Activated CD4-positive, alpha-beta T cell treated with anti-CD3 and anti-CD28 coated beads, Interleukin-2, amount 10 ng/mL, durations not matched to agents 7 days and 5 days (primary cell): ENCODE results near the gene PUS10. TPM values are rescaled to one million over a fixed set of nuclear protein-coding genes. Genes with fewer than 3 reads are reported as not detected.
A peak's percentile ranks its signal among the peaks of the same experiment; 100 is the strongest.
"Not testable (repeated sequence)": the region's sequence is repeated elsewhere in the genome, so short reads cannot be mapped to it uniquely, and the experiment has no call there.

ENCODE experiments used
- CTCF ChIA-PET: fragments of 350-600 bp; sonication (Branson Sonifier 250); formaldehyde crosslinking; loops from one replicate; lab custom pipeline; 2021; ENCODE audit warnings: antibody characterized with exemption; lab: Charles Lee
- POLR2A ChIA-PET: fragments of 350-600 bp; sonication (Branson Sonifier 250); formaldehyde crosslinking; loops from one replicate; lab custom pipeline; 2021; ENCODE audit warnings: antibody characterized with exemption; lab: Charles Lee
- DNase-seq: peaks from one replicate; pipeline ENCODE4 v3.0.0-alpha.2; 2020
- H3K27ac Mint-ChIP-seq: one replicate; pipeline ENCODE4 v1.8.0; 2021; ENCODE audit warnings: mild to moderate bottlenecking, moderate library complexity, mixed read lengths
- H3K27me3 Mint-ChIP-seq: one replicate; pipeline ENCODE4 v1.8.0; 2021; ENCODE audit warnings: mixed read lengths
- H3K36me3 Mint-ChIP-seq: one replicate; pipeline ENCODE4 v1.8.0; 2021; ENCODE audit warnings: low read depth, mixed read lengths
- H3K4me1 Mint-ChIP-seq: one replicate; pipeline ENCODE4 v1.8.0; 2021; ENCODE audit warnings: mixed read lengths
- H3K4me3 Mint-ChIP-seq: one replicate; pipeline ENCODE4 v1.8.0; 2021; ENCODE audit warnings: mild to moderate bottlenecking, moderate library complexity, mixed read lengths
- H3K9me3 Mint-ChIP-seq: one replicate; pipeline ENCODE4 v1.8.0; 2021; ENCODE audit warnings: mixed read lengths
- total RNA-seq, 2 experiments: library from RNA; stranded (reverse); gene quantifications; one replicate each; pipeline ENCODE4 v1.2.3, GENCODE V29; 2021

The PUS10 gene
- total RNA-seq, 2 experiments from 2014 or later: 5.7 to 8.8 TPM

DNA sequence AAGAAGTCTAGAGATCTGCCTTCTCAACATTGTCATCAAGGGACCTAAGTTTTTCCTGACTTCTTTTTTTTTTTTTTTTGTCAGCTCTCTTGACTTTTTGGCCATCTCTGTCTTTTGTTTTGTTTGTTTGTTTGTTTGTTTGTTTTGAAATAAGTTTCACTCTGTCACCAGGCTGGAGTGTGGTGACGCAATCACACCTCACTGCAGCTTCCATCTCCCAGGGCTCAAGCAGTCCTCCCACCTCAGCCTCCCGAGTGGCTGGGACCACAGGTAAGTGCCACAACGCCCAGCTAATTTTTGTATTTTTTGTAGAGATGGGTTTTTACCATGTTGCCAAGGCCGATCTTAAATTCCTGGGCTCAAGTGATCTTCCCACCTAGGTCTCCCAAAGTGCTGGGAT is 5.6 kb upstream of the PUS10 start:
- Mint-ChIP-seq H3K27ac (no peak overlapping the region), H3K4me3 (no peak overlapping the region), H3K36me3 (peaks cover 41% of the 10 kb centered on the region), H3K4me1 (peaks cover 33% of the 10 kb centered on the region), H3K27me3 (no peaks in the 10 kb centered on the region), H3K9me3 (peaks cover 4% of the 10 kb centered on the region)
- DNase-seq: no peak
- ChIA-PET POLR2A (no interaction called here), CTCF (no interaction called here)

DNA sequence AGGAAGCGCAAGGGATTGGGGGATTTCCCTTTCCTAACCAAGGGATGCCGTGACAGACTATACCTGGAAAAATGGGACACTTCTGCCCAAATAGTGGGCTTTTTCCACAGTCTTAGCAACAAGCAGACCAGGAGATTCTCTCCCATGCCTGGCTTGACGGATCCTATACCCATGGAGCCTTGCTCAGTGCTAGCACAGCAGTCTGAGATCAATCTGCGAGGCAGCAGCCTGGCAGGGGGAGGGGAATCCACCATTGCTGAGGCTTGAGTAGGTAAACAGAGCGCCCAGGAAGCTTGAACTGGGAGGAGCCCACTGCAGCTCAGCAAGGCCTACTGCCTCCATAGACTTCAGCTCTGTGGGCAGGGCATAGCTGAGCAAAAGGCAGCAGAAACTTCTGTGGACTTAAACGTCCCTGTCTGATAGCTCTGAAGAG is 3.2 kb upstream of the PUS10 start:
- no peak for DNase-seq
- POLR2A ChIA-PET: no interaction called here
- no peak overlapping the region for H3K4me3 Mint-ChIP-seq

GRCh38 chr2:61018798-61019197 is 743 bp upstream of the PUS10 start:
- Mint-ChIP-seq H3K27me3 (no peaks in the 10 kb centered on the region), H3K27ac (peak overlapping the region; percentile 97), H3K4me1 (peaks cover 43% of the 10 kb centered on the region), H3K36me3 (peaks cover 27% of the 10 kb centered on the region), H3K4me3 (peak overlapping the region; percentile 97), H3K9me3 (peaks cover 4% of the 10 kb centered on the region)
- DNase-seq: no peak
- POLR2A ChIA-PET: no interaction called here
- CTCF ChIA-PET: no interaction called here

More for the DNA sequence above, 3.2 kb upstream of the PUS10 start:
- H3K9me3 Mint-ChIP-seq: peaks cover 4% of the 10 kb centered on the region
- CTCF ChIA-PET: interaction anchor here (1.1 to 1.7 kb wide), 2 partner anchors 9 to 13 kb away, joined by 3 read pairs; no protein-coding TSS in a partner anchor
- H3K27me3 Mint-ChIP-seq: no peaks in the 10 kb centered on the region
- H3K4me1 Mint-ChIP-seq: peaks cover 39% of the 10 kb centered on the region
- peaks cover 33% of the 10 kb centered on the region for H3K36me3 Mint-ChIP-seq
- H3K27ac Mint-ChIP-seq: no peak overlapping the region

DNA sequence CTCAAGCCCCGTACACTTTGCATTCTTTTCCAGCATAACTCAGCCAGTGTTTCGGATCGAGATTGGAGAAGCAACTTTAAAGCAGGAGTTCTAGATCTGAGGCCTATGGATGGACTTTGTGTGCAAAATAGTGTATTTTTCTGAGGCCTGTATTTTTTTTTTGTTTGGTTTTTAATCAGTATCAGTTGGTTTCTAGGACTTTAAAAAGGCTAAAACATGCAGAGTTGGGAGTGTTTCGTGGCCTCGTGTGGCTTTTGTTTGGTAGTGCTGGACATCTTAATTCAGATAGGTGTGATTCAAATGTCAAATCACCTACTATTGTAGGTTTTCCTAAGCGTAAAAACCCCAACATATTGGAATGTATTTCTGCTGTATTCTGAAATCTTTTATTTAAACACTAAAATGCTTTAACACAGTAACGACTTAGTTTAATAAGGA is 282 bp upstream of the PUS10 start:
- Mint-ChIP-seq H3K4me3 (peak overlapping the region; percentile 97), H3K4me1 (peaks cover 45% of the 10 kb centered on the region), H3K27ac (peak overlapping the region; percentile 97), H3K36me3 (peaks cover 24% of the 10 kb centered on the region), H3K9me3 (peaks cover 4% of the 10 kb centered on the region), H3K27me3 (no peaks in the 10 kb centered on the region)
- DNase-seq: no peak
- POLR2A ChIA-PET: no interaction called here
- CTCF ChIA-PET: no interaction called here

- Mint-ChIP-seq H3K9me3 (peaks cover under 1% of the 10 kb centered on the region), H3K4me3 (peak overlapping the region; percentile 97), H3K27me3 (no peaks in the 10 kb centered on the region), H3K27ac (peak overlapping the region; percentile 97), H3K4me1 (peaks cover 50% of the 10 kb centered on the region), H3K36me3 (peaks cover 18% of the 10 kb centered on the region)
- CTCF ChIA-PET: no interaction called here
- DNase-seq: peak; percentile 82
- POLR2A ChIA-PET: interaction anchor here (0.5 to 1.0 kb wide), 2 partner anchors 11 to 177 kb away, joined by 3 read pairs; no protein-coding TSS in a partner anchor
These were observed 976 bp downstream of the PUS10 start for GRCh38 chr2:61017003-61017555.

DNA sequence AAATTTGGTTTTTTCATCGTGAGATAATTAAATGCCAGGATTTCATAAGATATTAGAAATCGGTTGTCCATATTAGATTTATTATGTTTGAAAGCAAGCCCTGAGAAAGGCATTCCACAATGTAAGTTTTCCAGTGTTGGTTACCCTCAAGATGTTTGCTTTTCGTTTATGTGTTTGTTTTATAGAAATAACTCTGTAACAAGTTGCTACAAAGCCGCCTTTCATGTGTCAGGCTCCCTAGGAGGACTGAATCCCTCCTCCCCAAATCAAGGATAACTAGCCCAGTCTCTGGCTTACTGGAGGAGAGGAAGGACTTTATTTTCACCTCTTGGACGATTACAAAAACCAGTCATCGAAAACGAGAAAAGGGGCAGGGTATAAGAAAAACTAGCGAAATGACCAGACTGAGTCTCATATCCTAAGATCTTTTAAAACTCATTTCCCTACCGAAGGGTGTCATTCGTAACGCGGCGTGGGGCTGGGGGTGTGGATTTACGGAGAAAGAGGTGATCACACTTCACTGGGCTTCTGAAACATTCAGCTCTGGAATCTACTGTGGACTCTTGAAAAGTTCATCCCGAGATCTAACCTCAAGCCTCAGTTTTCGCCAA is 1.6 kb downstream of the PUS10 start:
- peaks cover 45% of the 10 kb centered on the region for H3K4me1 Mint-ChIP-seq
- H3K27ac Mint-ChIP-seq: peak overlapping the region; percentile 97
- H3K9me3 Mint-ChIP-seq: no peaks in the 10 kb centered on the region
- H3K4me3 Mint-ChIP-seq: peak overlapping the region; percentile 97
- H3K36me3 Mint-ChIP-seq: peaks cover 12% of the 10 kb centered on the region
- DNase-seq: no peak
- ChIA-PET POLR2A (interaction anchor here (1.0 kb wide), 1 partner anchor 11 kb away, joined by 3 read pairs; no protein-coding TSS in a partner anchor), CTCF (no interaction called here)
- no peaks in the 10 kb centered on the region for H3K27me3 Mint-ChIP-seq

GRCh38 chr2:61015976-61016375 is 2.1 kb downstream of the PUS10 start:
- no peak for DNase-seq
- Mint-ChIP-seq H3K27me3 (no peaks in the 10 kb centered on the region), H3K36me3 (peaks cover 7% of the 10 kb centered on the region), H3K9me3 (no peaks in the 10 kb centered on the region), H3K27ac (no peak overlapping the region), H3K4me1 (peaks cover 42% of the 10 kb centered on the region), H3K4me3 (peak overlapping the region; percentile 97)
- POLR2A ChIA-PET: no interaction called here
- CTCF ChIA-PET: no interaction called here

- peaks cover 1% of the 10 kb centered on the region for H3K36me3 Mint-ChIP-seq
- H3K9me3 Mint-ChIP-seq: no peaks in the 10 kb centered on the region
- POLR2A ChIA-PET: no interaction called here
- H3K4me1 Mint-ChIP-seq: peaks cover 37% of the 10 kb centered on the region
- no peak overlapping the region for H3K27ac Mint-ChIP-seq
- CTCF ChIA-PET: interaction anchor here (0.6 kb wide), 1 partner anchor 18 kb away, joined by 3 read pairs; no protein-coding TSS in a partner anchor
- DNase-seq: no peak
- H3K27me3 Mint-ChIP-seq: no peaks in the 10 kb centered on the region
- H3K4me3 Mint-ChIP-seq: no peak overlapping the region
These were observed 3.3 kb downstream of the PUS10 start for GRCh38 chr2:61014763-61015162.

GRCh38 chr2:61013382-61013781 is 4.7 kb downstream of the PUS10 start:
- H3K27ac Mint-ChIP-seq: no peak overlapping the region
- POLR2A ChIA-PET: no interaction called here

GRCh38 chr2:61012303-61012702 is 5.8 kb downstream of the PUS10 start:
- H3K4me1 Mint-ChIP-seq: peaks cover 26% of the 10 kb centered on the region
- H3K36me3 Mint-ChIP-seq, H3K27ac Mint-ChIP-seq, DNase-seq, H3K9me3 Mint-ChIP-seq, POLR2A ChIA-PET, H3K27me3 Mint-ChIP-seq, H3K4me3 Mint-ChIP-seq: not testable (repeated sequence)
- CTCF ChIA-PET: interaction anchor here (0.6 kb wide), 1 partner anchor 278 kb away, joined by 4 read pairs; no protein-coding TSS in a partner anchor

More at GRCh38 chr2:61013382-61013781, 4.7 kb downstream of the PUS10 start:
- Mint-ChIP-seq H3K27me3 (no peaks in the 10 kb centered on the region), H3K4me3 (no peak overlapping the region), H3K4me1 (peaks cover 26% of the 10 kb centered on the region), H3K9me3 (no peaks in the 10 kb centered on the region), H3K36me3 (peaks cover 2% of the 10 kb centered on the region)
- CTCF ChIA-PET: no interaction called here
- no peak for DNase-seq

- POLR2A ChIA-PET: no interaction called here
- no peak overlapping the region for H3K27ac Mint-ChIP-seq
- no peak overlapping the region for H3K4me3 Mint-ChIP-seq
- H3K36me3 Mint-ChIP-seq: peaks cover 2% of the 10 kb centered on the region
- DNase-seq: no peak
- H3K27me3 Mint-ChIP-seq: no peaks in the 10 kb centered on the region
- CTCF ChIA-PET: interaction anchor here (0.6 to 0.7 kb wide), 2 partner anchors 277 to 1293 kb away, joined by 3 to 4 read pairs; no protein-coding TSS in a partner anchor
- H3K4me1 Mint-ChIP-seq: peaks cover 24% of the 10 kb centered on the region
- no peaks in the 10 kb centered on the region for H3K9me3 Mint-ChIP-seq
These were observed 6.4 kb downstream of the PUS10 start for GRCh38 chr2:61011678-61012077.

GRCh38 chr2:61009355-61009754 is 8.7 kb downstream of the PUS10 start:
- peaks cover 7% of the 10 kb centered on the region for H3K4me1 Mint-ChIP-seq
- no peak for DNase-seq
- peaks cover 2% of the 10 kb centered on the region for H3K36me3 Mint-ChIP-seq
- no peaks in the 10 kb centered on the region for H3K27me3 Mint-ChIP-seq
- no peak overlapping the region for H3K4me3 Mint-ChIP-seq
- CTCF ChIA-PET: no interaction called here
- no peaks in the 10 kb centered on the region for H3K9me3 Mint-ChIP-seq
- POLR2A ChIA-PET: no interaction called here
- H3K27ac Mint-ChIP-seq: no peak overlapping the region

DNA sequence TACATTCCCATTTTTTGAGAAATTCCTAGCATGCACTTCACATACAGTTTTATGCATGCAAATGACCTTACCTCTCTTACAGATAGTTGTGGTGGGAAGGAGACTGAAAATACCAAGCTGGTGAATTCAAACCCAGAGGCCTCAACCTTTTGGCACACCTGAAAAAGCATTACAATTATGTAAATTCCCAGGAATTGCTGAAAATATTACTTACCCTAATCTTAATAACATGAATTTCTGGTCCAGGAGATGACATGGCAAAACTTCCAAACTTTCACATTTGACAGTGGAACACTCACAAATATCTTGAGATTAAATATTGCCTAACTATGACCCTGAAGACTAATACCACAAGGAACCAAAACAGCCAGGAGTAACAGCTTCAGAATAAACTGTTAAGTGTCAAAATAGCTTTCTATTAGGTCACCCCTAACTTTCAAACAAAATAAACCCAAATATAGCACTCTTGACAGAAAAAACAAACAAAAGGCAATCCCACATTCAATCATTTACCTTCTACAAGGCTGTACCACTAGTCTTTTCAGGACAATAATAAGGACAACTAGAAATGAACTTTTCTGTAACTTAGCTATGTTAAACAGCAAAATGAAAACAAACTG is 11.5 kb downstream of the PUS10 start:
- no peaks in the 10 kb centered on the region for H3K4me1 Mint-ChIP-seq
- H3K36me3 Mint-ChIP-seq: peaks cover 2% of the 10 kb centered on the region
- H3K4me3 Mint-ChIP-seq: no peak overlapping the region
- H3K9me3 Mint-ChIP-seq: no peaks in the 10 kb centered on the region
- no peak for DNase-seq
- ChIA-PET CTCF (interaction anchor here (1.4 to 1.6 kb wide), 2 partner anchors 14 to 205 kb away, joined by 3 read pairs; no protein-coding TSS in a partner anchor), POLR2A (no interaction called here)
- H3K27me3 Mint-ChIP-seq: no peaks in the 10 kb centered on the region
- no peak overlapping the region for H3K27ac Mint-ChIP-seq
